SK-MEL-5 (cell line): ENCODE data around the gene DTWD1. TPM values are rescaled to one million over a fixed set of nuclear protein-coding genes. Genes with fewer than 3 reads are reported as not detected.
"Not testable (repeated sequence)": the region's sequence is repeated elsewhere in the genome, so short reads cannot be mapped to it uniquely, and the experiment has no call there.

Experiments used
- DNase-seq: peaks from one replicate; pipeline ENCODE4 v3.0.0-alpha.2; 2016; ENCODE audit warnings: low read depth, low spot score
- in situ Hi-C: cut with HindIII; loops from 2 replicates; pipeline ENCODE4 v1.10.0; 2016; ENCODE audit warnings: low sequenced_read_pairs, high pct_unique_total_duplicates, low pct_unique_long_range_greater_than_20kb
- total RNA-seq: library from RNA; depleted of rRNA; stranded (reverse); fragments of >200 nt; shearing (Covaris generic); gene quantifications from 2 replicates; pipeline ENCODE4 v1.2.3, GENCODE V29; 2014; rRNA removed

The DTWD1 gene
- total RNA-seq, 1 experiment from 2014 or later: 20.5 TPM

- in situ Hi-C loops: no loop called here
- peak; percentile 28 for DNase-seq
Observed at GRCh38 chr15:49692514-49693090, 71.8 kb downstream of the DTWD1 start.

GRCh38 chr15:49693498-49693897, 72.7 kb downstream of the DTWD1 start:
- in situ Hi-C loops: no loop called here
- no peak for DNase-seq

GRCh38 chr15:49696433-49696832, 75.6 kb downstream of the DTWD1 start:
- DNase-seq: no peak
- in situ Hi-C loops: no loop called here

GRCh38 chr15:49697121-49697520, 76.3 kb downstream of the DTWD1 start:
- no peak for DNase-seq
- in situ Hi-C loops: no loop called here

GRCh38 chr15:49702982-49703381, 82.1 kb downstream of the DTWD1 start:
- in situ Hi-C loops, DNase-seq: not testable (repeated sequence)

Other genes starting within 250 kb of the DTWD1 start
- 20.3 TPM in 2 replicates for gene FGF7, start 197.8 kb upstream of the DTWD1 start, total RNA-seq
- 2.6 and 3.2 TPM in 2 replicates for gene FAM227B, start 230 bp upstream of the DTWD1 start, total RNA-seq